ENCODE measurements around the gene GABRB3. TPM values are rescaled to one million over a fixed set of nuclear protein-coding genes. Genes with fewer than 3 reads are reported as not detected.

GABRB3 gene
- 0.92 and 1.3 TPM in 2 replicates for total RNA-seq (2014; rRNA removed; shearing (Covaris generic))
- polyA plus RNA-seq (2014; cell fraction: nucleus; rRNA removed) = 0.33 and 1.3 TPM in 2 replicates

DNA sequence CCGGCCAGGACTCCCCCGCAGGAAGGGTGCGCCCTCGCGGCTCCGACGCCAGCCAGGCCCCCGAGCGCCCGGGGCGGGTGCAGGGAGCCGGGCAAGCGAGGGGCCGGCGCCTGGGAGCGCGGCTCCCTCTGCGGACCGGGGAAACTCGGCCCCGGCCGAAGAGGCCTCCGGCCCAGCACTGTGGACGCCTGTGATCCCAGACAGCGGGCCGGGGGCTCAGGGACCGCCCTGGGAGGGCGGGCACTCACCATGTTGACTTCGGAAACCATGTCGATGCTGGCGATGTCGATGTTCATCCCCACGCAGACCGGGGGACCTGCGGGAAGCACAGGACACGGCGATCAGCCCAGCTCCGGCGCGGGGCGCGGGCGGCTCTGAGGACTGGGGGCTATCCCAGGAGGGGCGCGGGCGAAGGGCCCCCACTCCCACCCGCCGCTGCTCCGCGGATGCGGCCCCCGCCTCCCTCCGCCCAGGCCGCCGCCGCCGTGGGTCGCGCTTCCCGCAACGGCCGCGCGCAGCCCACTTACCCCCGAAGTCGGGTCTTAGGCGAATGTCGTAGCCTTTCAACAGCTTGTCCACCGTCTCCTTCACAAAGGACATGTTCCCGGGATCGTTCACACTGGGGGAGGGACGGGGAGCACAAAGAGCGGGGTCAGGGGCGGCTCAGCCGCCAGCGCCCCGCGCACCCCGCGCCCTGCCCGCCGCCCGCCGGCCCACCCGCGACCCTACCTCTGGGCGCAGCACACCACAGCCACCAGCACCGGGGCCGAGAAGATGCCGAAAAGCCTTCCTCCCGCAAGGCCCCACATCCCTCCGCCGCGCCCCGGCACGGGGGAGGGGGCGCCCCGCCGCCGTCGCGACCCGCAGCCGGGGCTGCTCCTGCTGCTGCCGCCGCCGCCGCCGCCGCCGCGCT lies at the start of gene GABRB3:
Gene GABRB3, minus strand, starts transcription at position 913 of the 913 bp plus-strand sequence.
- DNase-seq (ENCODE audit: extremely low read depth, low read depth) = no peak

DNA sequence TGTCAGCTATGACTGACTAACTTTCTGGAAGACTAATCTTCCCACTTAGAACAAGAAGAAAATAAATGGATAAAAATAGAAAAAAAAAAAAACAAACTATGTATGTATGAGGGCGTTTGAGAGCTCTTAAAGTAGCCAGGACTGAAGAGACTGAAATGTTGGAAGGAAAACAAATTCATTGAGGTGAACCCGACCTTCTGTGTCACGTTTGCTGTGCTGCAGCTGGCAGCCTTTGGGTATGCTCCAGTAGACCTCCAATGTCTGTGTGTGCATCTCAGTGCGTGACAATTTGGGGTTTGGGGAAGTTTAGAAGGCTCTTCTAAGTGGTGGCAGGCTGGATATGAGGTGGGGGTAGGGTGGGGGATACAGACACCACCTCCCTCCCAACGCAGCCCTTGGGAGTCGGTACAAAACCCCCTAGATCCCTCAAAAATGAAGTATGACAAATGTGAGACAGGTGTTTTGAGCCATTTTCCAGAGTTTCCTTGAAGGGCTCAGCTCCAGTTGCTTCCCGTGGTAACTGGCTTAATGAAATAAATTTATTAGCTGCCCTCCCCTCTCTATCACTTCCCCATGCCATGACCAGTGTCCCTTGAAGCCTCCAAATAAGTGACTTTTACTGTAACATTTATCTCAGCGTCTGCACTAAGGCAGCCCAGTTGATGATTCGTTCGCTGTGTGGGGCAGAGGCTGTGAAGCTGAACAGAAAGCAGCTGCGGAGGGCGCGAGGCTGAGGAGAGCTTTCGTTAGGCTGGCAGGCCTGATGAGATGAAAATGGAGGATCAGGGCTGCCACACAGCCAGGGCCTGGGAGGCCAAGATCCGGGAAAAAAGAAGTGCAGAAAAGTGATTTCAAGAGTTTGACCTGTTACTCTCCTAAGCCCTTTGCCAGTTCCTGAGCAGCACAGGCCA lies 34.9 kb upstream of the GABRB3 start:
- DNase-seq (ENCODE audit: extremely low read depth, low read depth) = no peak

DNA sequence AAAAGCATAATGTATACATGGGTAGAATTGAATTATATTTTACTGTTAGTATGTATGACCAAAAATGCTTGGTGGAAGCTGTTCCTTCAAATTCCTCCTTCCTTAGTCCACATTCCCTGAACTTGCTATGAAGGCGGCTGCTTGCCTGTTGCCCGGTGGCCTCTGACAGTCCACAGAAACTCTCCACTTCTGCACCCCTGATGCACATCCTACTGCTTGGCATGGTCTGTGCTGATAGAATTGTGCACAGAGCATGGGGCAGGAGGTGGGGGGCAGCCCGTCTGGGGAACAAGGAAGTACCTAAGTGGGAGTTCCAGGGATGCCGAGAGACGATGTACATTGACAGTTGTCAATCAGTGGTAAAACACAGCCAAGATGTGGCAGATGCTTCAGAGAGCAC lies 33.7 kb upstream of the GABRB3 start:
- no peak for DNase-seq (ENCODE audit: extremely low read depth, low read depth)

DNA sequence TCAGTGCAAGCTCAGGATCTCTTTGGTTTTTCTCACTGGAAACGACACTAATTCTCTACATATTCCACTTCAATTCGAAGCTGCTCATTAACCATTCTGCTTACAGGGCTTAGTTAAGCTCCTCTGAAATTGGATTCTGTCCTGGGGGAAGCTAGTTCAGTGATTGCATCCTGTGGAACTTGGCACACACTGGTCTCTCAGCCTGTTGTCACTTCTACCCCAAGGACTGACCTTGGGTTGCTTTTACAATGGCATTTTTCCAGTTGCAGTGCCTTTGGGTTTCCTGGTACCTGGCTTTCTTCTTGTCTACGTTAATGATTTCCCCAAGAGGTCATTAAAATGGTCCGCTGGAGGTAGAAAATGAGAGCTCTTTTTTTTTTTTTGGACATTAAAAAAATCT lies 33.3 kb upstream of the GABRB3 start:
- no peak for DNase-seq (ENCODE audit: extremely low read depth, low read depth)

DNA sequence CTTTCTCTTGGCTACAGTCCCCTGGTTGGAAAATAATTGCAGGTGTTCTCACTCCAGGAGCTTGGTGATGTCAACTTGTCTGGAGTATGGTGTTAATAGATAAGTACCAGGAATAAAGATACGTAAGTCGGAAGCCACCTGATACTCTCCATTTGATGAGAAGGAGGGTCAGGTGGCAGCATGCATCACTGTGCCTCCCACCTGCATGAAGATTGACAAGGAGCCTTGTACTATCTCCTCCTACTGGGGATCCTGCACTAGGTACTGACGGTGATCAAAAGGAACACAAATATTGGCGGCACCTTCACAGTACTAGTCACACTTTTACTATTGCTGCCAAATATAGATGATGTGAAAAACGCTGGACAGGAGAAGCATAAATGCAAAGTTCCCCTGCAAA lies 32.6 kb upstream of the GABRB3 start:
- DNase-seq (ENCODE audit: extremely low read depth, low read depth) = no peak

DNA sequence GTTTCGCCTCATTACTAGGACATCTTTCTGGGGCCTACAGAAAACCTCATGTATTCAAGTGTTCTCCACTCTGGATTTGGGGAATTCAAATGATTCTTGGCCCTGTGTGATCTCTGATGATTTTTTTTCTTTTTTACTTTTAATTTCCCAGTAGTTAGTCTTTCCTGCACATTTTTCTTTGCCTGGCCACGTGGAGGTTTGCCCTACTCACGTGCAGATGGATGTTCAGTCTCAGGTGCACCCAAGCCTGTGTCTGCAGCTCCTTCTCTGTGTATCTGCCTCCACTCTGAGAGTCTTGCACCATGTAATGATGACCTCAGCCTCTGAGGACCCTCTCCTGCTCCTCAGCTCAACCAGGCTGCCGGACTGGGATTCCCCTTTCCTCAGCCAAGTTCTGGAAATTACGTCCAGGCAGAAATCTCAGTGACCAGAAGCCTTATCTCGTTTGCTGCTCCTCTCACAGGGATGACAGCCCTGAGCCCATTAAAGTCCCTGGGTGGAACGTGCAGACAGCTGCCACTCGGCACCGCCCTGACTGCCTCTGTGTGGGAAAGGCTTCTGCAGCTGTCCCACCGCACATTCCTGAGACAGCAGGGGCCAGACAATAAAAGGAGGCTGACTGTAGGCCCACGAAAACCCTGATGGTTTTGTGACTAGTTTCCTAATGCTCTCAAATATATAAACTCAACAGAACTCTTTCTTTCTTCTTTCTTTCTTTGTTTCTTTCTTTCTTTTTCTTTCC lies 31.4 kb upstream of the GABRB3 start:
- no peak for DNase-seq (ENCODE audit: extremely low read depth, low read depth)

DNA sequence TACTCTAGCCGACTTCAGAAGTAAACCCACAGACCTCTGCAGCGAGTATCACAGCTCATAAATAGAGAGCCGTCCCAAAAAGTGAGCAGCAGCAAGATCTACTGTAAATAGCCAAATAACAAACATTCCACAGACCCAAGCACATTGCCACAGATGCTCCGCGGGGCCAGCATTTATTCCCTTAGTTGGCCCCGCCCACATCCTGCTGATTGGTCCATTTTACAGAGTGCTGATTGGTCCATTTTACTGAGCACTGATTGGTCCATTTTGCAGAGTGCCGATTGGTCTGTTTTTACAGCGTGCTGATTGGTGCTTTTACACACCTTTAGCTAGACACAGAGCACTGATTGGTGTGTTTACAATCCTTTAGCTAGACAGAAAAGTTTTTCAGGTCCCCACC lies 17.3 kb upstream of the GABRB3 start:
- no peak for DNase-seq (ENCODE audit: extremely low read depth, low read depth)

DNA sequence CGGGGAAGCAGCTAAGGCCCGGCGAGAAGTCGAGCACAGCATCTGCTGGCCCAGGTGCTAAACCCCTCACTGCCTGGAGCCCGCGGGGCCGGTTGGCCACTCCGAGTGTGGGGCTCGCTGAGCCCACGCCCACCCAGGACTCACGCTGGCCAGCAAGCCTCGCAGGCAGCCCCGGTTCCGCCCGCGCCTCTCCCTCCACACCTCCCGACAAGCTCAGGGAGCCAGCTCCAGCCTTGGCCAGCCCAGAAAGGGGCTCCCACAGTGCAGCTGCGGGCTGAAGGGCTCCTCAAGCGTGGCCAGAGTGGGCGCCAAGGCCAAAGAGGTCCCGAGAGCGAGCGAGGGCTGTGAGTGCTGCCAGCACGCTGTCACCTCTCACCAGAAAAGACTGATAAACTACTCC lies 8.9 kb upstream of the GABRB3 start:
- DNase-seq (ENCODE audit: extremely low read depth, low read depth) = no peak

DNA sequence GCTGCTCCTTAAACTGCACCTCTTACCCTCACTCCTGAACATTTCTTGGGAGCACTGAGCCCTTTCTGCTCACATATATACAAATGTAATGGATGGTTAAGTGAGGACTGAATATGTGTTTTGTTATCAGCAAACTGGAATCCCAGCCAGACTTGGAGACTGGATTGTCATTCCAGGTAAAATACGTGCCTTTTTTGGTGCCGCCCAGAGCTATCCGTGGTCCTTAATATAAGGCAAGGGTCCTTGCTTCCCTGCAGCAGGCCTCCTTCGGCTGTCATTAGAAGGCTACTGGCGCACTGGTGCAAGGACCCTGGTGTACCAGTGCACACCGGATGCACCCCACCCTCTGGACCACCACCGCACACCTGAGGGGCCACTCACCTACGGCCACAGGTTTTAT lies 1.1 kb upstream of the GABRB3 start:
- DNase-seq (ENCODE audit: extremely low read depth, low read depth) = no peak

DNA sequence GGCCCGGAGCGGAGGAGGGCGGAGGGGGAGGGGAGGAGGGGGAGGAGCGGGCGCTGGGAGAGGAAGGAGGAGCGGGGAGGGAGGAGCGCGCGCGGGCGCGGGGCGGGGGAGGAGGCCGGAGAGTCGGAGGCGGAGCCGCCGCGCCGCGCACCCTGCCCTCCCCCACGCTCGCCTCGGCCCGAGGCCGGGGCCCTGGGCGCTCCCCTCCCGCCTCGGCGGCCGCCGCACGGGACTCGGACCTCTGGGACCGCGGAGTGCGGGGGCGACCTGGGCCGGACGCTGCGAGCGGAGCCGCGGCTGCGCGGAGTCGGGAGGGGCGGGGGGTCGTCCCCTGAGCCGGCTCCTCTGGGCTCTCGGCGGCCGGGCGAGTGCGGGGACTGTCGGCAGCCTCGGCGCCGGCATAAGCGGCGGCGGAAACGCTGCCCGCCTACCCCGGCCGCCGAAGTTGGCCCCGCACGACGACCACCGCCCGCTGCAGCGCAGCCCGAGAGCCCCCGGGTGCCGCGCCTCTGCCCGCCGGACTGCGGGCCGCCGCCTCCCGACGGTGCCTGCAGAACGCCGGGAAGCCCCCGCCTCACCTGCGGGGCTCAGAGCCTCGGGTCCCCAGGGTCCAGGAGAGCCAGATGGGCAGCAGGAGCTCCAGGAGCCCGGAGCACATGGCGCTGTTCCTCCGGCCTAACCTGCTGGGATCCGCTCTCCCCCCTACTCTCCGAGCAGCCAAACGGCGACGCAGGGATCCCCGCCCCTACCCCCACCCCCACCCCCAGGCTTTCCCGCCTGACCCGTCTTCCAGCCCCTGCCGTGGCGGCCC lies 406 bp upstream of the GABRB3 start:
- no peak for DNase-seq (ENCODE audit: extremely low read depth, low read depth)

DNA sequence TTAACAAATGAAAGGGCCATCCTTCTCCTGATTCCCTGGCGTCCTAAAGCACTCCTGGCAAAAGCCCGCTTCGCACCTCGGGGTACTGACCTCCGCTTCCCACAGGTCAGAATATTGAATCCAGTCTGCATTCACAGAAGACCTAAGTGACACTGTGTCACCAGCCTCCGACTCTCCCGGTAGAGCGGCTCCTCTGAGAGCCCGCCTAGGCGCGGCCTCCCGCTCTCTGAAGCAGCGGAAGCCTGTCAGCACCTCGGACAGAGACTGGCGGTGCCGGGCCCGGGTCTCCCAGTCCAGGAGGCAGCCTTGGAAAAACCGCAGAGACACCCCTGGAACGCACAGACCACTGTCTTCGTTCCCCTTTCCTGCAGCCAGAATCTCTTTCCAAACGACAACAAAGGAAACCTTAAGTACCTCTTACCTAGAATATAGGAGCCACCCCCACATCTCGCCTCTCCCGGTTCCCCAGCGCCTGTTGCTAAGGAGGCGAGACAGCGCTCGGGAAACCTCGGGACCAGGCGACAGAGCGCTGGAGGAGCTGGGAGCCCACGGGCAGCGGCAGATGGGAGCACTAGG lies 1.2 kb downstream of the GABRB3 start:
- no peak for DNase-seq (ENCODE audit: extremely low read depth, low read depth)

DNA sequence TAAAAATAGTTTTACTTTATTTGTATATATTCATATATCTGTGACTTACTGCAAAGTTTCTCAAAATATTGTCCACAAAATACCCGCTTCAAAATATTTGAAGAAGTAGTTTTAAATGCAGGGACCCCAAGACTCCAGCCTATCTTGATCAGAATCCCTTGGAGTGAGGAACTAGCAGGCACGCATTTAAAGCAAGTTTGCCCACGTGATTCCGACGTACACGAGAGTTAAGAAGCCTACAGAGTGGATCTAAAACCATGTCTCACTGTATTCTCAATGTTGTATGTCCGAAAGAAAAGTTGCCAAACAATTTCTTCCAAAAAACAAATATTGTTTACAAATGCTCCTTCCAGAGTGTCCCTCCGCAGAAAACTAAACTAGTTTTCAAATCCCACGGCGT lies 1.7 kb downstream of the GABRB3 start:
- DNase-seq (ENCODE audit: extremely low read depth, low read depth) = no peak

DNA sequence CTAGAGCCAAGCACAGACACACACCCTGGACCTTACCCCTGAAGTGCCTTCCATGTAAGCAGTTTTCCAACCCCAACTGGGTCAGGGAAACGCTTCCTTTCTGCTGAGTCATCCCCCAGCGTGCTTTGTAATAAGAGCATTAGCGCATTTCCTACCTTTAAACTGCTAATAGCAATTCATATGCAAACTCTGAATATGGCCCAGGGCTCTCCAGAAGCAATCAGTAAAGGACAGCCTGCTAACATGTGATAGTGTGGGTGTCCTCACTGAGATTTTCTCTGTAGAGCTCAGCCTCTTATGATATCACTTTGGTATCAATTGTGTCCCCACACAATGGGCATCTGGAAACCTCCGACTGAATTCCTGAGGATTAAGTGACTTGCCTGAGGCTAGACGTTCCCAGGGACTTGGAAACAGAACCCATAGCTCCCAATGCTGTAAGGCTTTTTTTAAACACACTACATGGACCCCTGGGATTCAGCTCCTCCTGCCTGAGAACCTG lies 5.6 kb downstream of the GABRB3 start:
- peak; percentile 18 for DNase-seq (ENCODE audit: extremely low read depth, low read depth)

DNA sequence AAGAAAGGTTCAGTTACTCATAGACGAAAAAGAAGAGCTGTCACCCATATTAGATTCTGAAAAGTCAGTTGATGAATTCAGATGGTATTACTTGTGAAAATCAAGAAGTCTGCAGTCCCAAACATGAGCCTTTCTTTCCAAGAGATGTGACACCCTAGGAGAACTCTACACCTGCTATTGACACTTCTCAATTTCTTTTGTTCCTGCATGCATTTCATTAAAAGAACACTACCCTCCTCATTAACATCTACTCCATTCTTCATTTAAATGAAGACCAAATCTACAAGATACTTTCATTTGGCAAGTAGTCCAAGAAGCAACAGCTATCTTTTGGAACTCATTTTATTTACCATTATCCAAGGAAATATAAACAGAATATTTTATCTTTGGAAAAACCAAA lies 6.6 kb downstream of the GABRB3 start:
- no peak for DNase-seq (ENCODE audit: extremely low read depth, low read depth)

DNA sequence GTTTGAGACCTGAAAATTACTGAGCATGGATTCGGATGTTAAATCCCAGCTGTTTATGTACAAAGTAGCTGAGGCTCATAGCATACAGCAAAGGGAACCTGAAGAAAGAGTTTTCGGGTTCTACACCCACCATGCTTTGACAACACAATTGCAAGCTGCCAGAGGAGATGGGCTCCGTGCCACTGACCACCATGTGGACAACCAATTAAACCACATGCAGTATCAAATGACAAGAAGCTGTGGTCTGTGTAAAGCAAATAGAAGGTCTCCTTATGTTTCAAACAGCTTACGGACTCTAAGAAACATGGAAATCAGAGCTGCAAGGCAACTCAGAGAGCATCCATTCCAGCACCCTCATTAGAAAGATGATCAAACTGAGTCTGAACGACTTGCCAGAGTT lies 12.9 kb downstream of the GABRB3 start:
- DNase-seq (ENCODE audit: extremely low read depth, low read depth) = no peak

DNA sequence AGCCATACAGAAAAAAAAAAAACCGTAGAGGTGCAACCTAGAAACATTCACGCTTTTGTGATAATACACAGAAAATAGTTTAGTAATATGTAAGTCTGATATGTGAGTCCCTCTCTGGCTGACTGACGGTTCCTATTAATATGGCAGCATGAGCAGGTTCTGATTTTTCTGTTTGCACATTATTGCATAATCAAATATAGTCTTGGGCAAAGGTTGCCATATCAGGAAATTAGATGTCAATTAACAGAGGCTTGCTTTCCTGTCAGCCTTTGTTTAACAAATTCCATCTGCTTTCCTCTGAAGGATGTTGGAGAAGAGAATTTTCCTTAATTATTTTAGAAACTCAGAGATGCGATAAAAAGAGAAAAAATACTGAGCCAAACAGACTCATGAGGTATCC lies 14.8 kb downstream of the GABRB3 start:
- DNase-seq (ENCODE audit: extremely low read depth, low read depth) = no peak

DNA sequence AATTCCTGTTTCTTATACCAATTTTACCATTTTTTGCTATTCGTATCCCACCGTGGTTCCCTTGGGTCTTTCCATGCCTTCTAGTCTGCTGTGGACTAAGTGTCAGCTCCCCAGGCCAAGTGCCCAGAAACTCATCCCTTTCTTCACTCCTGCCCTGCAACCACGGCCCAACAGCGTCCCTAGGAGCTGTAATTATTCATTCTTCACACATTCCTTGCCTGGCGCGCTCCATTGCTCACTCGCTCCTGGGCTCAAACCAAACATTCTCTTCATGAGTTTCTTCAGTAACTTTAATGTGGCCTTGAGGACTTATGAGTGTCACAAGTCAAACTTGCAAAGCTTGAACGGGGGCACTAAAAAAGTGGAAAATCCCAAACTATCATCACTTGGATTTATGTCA lies 15.7 kb downstream of the GABRB3 start:
- no peak for DNase-seq (ENCODE audit: extremely low read depth, low read depth)

DNA sequence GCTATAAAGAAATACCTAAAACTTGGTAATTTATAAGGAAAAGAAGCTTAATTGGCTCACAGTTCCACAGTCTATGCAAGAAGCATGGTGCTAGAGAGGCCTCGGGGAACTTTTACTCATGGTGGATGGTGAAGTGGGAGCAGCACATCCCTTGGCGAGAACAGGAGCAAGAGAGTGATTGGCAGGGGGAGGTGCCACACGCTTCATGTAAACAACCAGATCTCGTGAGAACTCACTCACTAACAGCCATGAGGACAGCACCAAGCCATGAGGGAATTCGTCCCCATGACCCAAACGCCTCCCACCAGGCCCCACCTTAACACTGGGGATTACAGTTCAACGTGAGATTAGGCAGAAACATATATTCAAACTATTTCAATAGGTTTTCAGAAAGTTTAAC lies 28.0 kb downstream of the GABRB3 start:
- DNase-seq (ENCODE audit: extremely low read depth, low read depth) = no peak

DNA sequence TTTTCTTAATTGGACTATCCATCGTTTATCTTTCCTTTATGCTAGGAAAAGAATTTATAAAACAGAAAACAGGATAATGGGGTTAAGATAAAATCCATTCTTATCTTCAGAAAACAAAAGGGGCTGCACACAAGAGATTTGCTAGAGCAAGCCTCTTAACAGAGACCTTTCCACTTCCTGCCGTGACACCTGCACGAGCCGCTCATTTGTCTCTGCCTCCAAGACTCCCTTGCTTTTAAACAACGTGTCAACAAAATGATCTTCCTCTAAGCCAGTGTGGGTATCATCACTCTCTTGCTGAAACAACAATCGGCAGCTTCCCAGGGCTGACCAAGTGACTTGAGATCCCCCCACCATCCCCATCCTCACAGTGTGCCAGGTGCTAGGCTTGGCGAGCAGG lies 33.1 kb downstream of the GABRB3 start:
- no peak for DNase-seq (ENCODE audit: extremely low read depth, low read depth)
